ENCODE results near the gene TMEFF2.

DNA sequence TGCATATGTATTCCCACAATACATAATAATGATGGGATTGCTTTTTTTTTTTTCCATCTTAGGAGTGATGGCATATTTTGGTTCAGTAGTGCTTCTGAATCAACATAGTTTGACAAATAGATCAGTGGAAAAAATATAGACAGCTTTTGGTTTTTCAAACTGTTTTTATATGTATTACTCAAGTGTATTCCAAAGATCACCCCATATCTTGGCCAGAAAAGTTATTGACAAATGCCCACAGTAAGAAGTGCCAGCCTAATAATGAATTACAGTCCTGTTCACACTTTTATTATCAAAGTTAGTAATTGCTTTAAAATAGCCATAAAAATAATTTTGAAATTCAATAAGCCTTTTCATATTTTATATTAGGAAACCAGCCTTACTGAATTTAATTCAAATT, 95.0 kb downstream of the TMEFF2 start:
- TF ChIP-seq EZH2phosphoT487 (IDR thresholded peaks at IDR 0.05; ENCODE audit: insufficient read depth, low read depth): no peak
- TF ChIP-seq EZH2 (IDR thresholded peaks at IDR 0.05; ENCODE audit: insufficient read depth, poor library complexity, severe bottlenecking): no peak

Data from GM23248 (cell line).